DOHH2 (cell line): Measurements from ENCODE around the gene UNC13B.

Experiments used
- EZH2phosphoT487 ChIP-seq: fragments of 200-600 bp; sonication (generic); IDR thresholded peaks from 2 replicates; pipeline ENCODE4 v1.6.1; 2017; ENCODE audit warnings: borderline replicate concordance, mild to moderate bottlenecking, antibody characterized with exemption, low read length, moderate library complexity, mixed read lengths
- TF ChIP-seq, protein P1 (sequence below): fragments of 200-600 bp; sonication (generic); IDR thresholded peaks from one replicate; pipeline ENCODE4 v1.5.1; 2014; ENCODE audit warnings: antibody characterized with exemption, mild to moderate bottlenecking, low read depth, low read length; ENCODE audit not compliant: poor library complexity, severe bottlenecking

DNA sequence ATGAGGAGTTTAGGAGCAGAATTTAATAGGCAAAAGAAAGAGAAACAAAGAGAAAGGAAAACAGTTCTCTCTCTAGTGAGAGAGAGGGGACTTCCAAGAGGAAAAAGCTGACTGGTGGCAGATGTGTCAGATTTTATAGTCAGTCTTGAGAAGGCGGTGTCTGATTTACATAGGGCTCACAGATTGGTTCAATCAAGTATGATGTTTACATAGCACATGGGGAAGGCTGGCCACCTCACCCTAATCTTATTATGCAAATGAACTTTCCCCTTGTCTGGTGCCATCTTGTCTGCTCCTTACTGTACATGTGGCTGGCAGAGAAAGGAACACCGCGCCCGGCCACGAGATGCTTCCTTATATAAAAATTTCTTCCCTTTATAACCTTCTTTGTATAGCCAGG is 24.7 kb downstream of the UNC13B start:
- TF ChIP-seq, protein P1, sequence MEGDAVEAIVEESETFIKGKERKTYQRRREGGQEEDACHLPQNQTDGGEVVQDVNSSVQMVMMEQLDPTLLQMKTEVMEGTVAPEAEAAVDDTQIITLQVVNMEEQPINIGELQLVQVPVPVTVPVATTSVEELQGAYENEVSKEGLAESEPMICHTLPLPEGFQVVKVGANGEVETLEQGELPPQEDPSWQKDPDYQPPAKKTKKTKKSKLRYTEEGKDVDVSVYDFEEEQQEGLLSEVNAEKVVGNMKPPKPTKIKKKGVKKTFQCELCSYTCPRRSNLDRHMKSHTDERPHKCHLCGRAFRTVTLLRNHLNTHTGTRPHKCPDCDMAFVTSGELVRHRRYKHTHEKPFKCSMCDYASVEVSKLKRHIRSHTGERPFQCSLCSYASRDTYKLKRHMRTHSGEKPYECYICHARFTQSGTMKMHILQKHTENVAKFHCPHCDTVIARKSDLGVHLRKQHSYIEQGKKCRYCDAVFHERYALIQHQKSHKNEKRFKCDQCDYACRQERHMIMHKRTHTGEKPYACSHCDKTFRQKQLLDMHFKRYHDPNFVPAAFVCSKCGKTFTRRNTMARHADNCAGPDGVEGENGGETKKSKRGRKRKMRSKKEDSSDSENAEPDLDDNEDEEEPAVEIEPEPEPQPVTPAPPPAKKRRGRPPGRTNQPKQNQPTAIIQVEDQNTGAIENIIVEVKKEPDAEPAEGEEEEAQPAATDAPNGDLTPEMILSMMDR = no peak
- TF ChIP-seq EZH2phosphoT487 = no peak
